IPS DF 6.9 (cell line): ENCODE measurements around the gene IQSEC3.
A peak's percentile ranks its signal among the peaks of the same experiment; 100 is the strongest.

Source experiments
- DNase-seq: peaks from one replicate; pipeline ENCODE4 v3.0.0-alpha.2; 2013; ENCODE audit warnings: low read depth, low spot score
- H3K27ac ChIP-seq: one replicate; pipeline ENCODE4 v1.5.1; 2013; ENCODE audit warnings: low read length, control low read depth
- H3K27me3 ChIP-seq: 2 replicates; pipeline ENCODE4 v1.6.1; 2013; ENCODE audit warnings: mild to moderate bottlenecking, low read length; ENCODE audit not compliant: control insufficient read depth, insufficient read depth
- H3K36me3 ChIP-seq: 2 replicates; pipeline ENCODE4 v1.6.1; 2013; ENCODE audit warnings: low read length; ENCODE audit not compliant: control insufficient read depth, insufficient read depth
- H3K4me1 ChIP-seq: 2 replicates; pipeline ENCODE4 v1.6.1; 2013; ENCODE audit warnings: low read length; ENCODE audit not compliant: control insufficient read depth, insufficient read depth
- H3K4me3 ChIP-seq: 2 replicates; pipeline ENCODE4 v1.5.1; 2013; ENCODE audit warnings: mild to moderate bottlenecking, low read length
- H3K9me3 ChIP-seq: 2 replicates; pipeline ENCODE4 v1.6.1; 2013; ENCODE audit warnings: low read length, inconsistent platforms; ENCODE audit not compliant: control insufficient read depth, insufficient read depth
- WGBS: extraction: QIAGEN DNeasy Blood & Tissue Kit; methylation state at CpG from one replicate; pipeline ENCODE4 v1.1.7; 2013; ENCODE audit warnings: mixed read lengths, missing lambda C conversion rate; ENCODE audit not compliant: insufficient read length, insufficient coverage; 5-methylcytosine and 5-hydroxymethylcytosine counted together

Gene IQSEC3

DNA sequence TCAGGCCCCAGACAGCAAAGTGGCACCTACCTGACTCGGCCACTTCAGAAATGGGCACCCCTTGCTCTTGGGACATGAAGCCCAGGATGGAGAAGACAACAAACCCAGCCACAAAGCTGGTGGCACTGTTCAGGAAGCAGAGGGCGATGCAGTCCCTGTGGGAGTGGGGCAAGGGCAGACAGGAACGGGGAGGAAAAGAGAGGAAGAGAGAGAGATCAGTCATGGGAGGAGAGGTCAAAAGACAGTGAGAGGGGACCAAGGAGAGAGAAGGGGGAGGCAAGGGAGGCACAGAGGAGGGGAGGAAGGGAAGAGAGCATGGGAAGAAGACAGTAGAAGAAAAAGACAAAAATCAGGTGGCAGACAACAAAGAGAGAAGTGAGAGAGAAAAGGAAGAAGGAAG, 130.8 kb downstream of the IQSEC3 start:
- Histone ChIP-seq H3K9me3 (no peaks in the 10 kb centered on the region), H3K27ac (no peak overlapping the region), H3K4me3 (no peak overlapping the region), H3K27me3 (peaks cover 3% of the 10 kb centered on the region; the same call in 1 of the 2 replicates), H3K4me1 (peaks cover 4% of the 10 kb centered on the region), H3K36me3 (no peaks in the 10 kb centered on the region)
- DNase-seq = no peak
- no CpG with 5 or more reads among the region's 3 CpGs for WGBS

DNA sequence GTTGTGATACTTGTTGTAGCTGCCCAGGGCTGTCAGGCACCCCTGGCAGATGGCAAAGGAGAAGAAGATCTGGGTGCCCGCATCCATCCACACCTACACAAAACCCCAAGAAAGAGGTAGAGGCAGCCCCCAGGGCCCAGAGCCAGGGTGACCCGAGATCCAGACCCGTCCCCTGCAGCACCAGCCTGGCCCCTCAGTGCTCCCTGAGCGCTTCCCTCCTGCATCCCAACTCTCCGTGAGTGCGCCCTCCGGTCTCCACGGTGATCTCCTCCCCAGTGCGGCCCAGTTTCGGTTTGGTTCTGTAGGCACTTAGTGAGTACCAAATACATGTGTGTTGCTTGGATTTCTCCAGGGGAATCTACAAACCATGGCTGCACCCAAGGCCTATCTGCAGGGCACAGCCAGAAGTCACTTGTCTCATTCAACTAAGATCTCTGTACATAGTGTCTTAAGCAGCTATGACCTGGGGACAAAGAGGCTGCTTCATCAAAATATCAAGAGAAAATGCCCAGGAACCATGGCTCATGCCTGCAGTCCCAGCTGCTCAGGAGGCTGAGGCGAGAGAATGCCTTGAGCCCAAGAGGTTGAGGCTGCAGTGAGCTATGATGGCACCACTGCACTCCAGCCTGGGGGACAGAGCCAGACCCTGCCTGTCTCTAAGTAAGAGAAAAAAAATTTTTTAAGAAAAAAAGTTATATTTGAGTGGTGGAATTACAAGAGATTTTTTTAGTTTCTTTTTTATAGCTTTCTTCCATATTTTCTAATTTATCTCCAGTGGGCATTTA, 131.5 kb downstream of the IQSEC3 start:
- Histone ChIP-seq H3K36me3 (no peaks in the 10 kb centered on the region), H3K4me3 (no peak overlapping the region), H3K4me1 (peaks cover 9% of the 10 kb centered on the region), H3K27me3 (peaks cover 9% of the 10 kb centered on the region), H3K27ac (no peak overlapping the region), H3K9me3 (no peaks in the 10 kb centered on the region)
- WGBS = no CpG with 5 or more reads among the region's 11 CpGs
- no peak for DNase-seq

DNA sequence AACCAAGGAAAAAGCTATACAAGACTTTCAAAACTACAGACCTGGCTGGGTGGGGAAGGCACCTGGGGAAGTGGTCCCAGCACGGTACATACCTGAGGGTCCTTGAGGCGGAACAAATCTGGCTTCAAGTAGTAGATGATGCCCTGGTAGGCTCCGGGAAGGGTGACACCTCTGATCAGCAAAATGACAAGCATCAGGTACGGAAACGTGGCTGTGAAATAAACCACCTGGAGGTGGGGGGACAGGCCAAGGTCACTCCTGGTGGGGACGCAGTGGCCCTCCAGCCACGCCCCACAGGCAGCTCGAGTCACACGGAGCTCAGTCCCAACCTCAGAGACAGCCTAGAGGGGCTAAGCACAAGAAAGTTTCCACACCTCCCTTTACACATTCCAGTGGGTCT, 132.1 kb downstream of the IQSEC3 start:
- H3K4me3 ChIP-seq = no peak overlapping the region
- no peaks in the 10 kb centered on the region for H3K9me3 ChIP-seq
- no peaks in the 10 kb centered on the region for H3K36me3 ChIP-seq
- H3K27me3 ChIP-seq = peaks cover 10% of the 10 kb centered on the region
- no peak for DNase-seq
- H3K4me1 ChIP-seq = peaks cover 9% of the 10 kb centered on the region
- no CpG with 5 or more reads among the region's 9 CpGs for WGBS
- no peak overlapping the region for H3K27ac ChIP-seq

DNA sequence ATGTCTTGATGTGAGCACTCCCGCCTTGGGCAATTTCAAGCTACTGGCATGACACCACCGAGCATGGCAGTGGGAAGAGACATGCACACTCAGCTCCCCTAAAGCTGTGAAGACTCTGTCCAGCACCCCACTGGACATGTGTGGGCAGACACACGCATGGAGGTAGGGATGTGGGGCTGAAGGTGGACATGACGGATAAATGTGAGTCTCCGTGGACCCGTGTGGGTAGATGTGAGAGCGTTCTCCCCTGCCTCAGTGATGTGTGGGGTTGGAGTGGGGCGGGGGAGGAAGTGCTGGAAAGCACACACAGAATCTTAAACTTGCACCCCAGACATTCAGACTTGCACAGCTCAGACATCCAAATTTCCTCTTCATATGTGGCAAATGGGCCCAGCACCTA, 134.8 kb downstream of the IQSEC3 start:
- DNase-seq = no peak
- Histone ChIP-seq H3K4me1 (peaks cover 7% of the 10 kb centered on the region), H3K4me3 (no peak overlapping the region), H3K36me3 (no peaks in the 10 kb centered on the region), H3K9me3 (no peaks in the 10 kb centered on the region), H3K27ac (no peak overlapping the region), H3K27me3 (peaks cover 14% of the 10 kb centered on the region)
- WGBS = no CpG with 5 or more reads among the region's 8 CpGs

DNA sequence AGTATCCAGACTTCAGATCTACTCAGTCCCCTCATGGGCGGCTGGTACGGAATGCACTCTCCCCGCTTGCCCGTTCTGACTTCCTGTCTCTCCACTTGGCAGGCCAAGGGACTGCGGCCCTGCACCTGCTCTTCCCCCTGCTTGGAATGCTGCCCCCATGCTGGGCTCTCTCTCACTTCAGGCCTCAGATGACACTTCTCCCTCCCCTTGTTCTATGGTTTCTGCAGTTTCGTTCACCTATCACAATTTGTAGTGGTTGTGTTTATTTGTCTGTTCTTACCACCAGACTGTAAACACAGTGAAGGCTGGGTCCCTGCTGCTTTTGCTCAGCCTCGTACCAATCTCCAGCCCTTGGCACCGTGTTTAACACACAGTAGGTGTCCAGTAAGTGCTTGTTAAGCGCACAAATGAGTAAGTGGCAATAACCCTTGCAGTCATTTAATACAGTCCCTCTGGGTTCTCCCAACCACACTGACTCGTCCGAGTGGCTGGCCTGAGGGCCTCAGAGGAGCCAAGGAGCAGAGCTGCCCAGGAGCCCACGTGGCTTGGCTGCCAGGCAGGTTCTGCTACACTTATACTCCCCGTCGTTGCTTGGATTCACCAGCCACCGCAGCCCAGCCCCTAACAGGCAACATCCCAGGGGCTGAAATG, 135.6 kb downstream of the IQSEC3 start:
- Histone ChIP-seq H3K27me3 (peaks cover 14% of the 10 kb centered on the region), H3K4me3 (no peak overlapping the region), H3K36me3 (no peaks in the 10 kb centered on the region), H3K9me3 (no peaks in the 10 kb centered on the region), H3K27ac (no peak overlapping the region), H3K4me1 (peaks cover 7% of the 10 kb centered on the region)
- no peak for DNase-seq
- no CpG with 5 or more reads among the region's 15 CpGs for WGBS

DNA sequence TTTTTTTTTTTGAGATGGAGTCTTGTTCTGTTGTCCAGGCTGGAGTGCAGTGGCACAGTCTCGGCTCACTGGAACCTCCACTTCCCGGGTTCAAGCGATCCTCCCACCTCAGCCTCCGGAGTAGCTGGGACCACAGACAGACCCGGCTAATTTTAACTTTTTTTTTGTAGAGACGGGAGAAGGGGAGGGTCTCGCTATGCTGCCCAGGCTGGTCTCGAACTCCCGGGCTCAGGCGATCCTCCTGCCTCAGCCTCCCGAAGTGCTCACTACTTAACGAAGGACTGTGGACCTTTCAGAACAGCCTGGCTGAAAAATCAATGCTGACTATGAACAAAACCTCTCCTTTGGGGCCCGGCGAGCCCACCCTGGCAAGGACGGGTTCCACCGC, 136.5 kb downstream of the IQSEC3 start:
- Histone ChIP-seq H3K36me3 (no peaks in the 10 kb centered on the region), H3K4me3 (peak overlapping the region; percentile 53; the same call in 1 of the 2 replicates), H3K27ac (no peak overlapping the region), H3K4me1 (peaks cover 7% of the 10 kb centered on the region), H3K27me3 (peaks cover 14% of the 10 kb centered on the region), H3K9me3 (no peaks in the 10 kb centered on the region)
- DNase-seq = no peak
- WGBS = no CpG with 5 or more reads among the region's 16 CpGs

DNA sequence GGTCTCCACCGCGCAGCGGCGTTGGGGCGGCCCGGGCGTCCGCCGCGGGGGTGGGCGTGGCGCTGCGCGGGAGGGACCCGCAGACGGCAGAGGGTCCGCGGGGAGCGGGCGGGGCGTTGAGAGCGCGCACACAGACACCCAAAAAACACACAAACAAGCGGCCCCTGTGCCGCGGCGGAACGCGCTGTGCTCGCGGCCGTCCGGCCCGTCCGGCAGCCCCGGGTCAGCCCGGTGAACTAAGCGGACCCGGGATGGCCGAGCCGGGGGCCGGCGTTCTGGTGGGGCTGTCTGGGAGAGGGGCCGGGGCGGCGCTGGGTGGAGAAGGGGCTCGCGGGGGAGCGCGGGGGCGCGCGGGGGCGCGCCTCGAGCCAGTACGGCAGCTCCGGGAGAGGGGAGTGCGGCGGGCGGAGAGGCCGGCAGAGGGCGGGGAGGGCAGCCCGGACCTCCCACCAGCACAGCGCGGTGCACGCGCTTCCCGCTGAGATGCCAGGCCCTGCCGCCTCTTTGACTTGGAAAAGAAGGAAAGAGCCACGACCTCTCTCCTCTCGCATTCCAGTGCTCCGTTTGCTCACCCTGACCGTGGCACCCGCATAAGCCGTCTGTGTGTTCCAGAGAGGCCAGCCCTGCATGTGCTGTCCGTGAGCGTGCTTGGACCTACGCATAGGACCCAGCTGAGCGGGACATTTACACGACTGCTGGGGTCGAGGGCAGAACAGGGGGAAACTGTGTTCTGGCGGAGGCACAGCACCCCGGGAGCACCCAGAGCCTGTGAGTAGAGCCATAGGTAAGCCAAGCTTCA, 137.1 kb downstream of the IQSEC3 start:
- Histone ChIP-seq H3K36me3 (no peaks in the 10 kb centered on the region), H3K27ac (no peak overlapping the region), H3K27me3 (peaks cover 14% of the 10 kb centered on the region), H3K4me1 (peaks cover 7% of the 10 kb centered on the region), H3K9me3 (no peaks in the 10 kb centered on the region), H3K4me3 (peak overlapping the region; percentile 53; the same call in 1 of the 2 replicates)
- no CpG with 5 or more reads among the region's 84 CpGs for WGBS
- DNase-seq = no peak

DNA sequence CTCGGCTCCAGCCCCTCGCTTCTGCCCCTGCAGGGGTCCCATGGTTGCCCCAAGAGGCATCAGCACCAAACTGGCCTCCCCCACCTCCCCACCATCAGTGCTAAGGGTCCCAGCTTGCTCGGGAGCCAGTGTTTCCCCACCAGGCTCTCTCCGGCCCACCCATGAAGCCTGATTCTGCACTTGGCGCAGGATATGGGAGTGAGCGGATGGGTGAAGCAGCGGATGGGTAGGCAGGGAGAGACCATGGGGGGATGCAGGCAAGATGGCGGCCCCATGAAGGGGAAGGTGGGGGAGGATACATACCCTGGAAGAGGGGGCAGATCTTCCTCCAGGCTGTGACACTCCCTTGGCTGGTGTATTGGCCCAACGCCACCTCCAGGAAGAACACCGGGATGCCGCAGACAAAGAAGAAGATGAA, 137.7 kb downstream of the IQSEC3 start:
- no peak for DNase-seq
- H3K27me3 ChIP-seq = peaks cover 14% of the 10 kb centered on the region
- no peak overlapping the region for H3K27ac ChIP-seq
- H3K9me3 ChIP-seq = no peaks in the 10 kb centered on the region
- H3K36me3 ChIP-seq = no peaks in the 10 kb centered on the region
- H3K4me1 ChIP-seq = peaks cover 7% of the 10 kb centered on the region
- peak overlapping the region; percentile 53; the same call in 1 of the 2 replicates for H3K4me3 ChIP-seq
- WGBS = no CpG with 5 or more reads among the region's 11 CpGs

DNA sequence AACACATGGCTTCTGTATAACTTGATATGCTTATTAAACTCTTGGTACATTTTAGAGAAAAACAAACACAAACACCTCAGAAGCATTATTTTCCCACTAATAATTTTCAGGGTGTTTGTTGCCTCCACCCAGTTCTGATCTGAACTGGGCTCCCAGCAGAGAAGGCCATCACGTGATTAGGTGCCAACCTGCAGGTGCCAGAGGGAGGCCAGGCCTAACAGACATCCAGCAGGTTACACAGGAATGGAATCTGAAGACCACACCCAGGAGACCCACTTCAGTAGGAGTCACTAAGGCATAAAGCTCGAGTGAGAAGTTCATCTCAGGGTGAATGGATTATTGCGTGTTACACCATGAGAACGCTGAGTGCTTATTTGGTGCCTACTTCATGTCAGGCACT, 138.5 kb downstream of the IQSEC3 start:
- no peak for DNase-seq
- H3K27ac ChIP-seq = no peak overlapping the region
- WGBS = no CpG with 5 or more reads among the region's 4 CpGs
- H3K4me3 ChIP-seq = no peak overlapping the region
- no peaks in the 10 kb centered on the region for H3K36me3 ChIP-seq
- H3K9me3 ChIP-seq = no peaks in the 10 kb centered on the region
- peaks cover 14% of the 10 kb centered on the region for H3K27me3 ChIP-seq
- H3K4me1 ChIP-seq = peaks cover 7% of the 10 kb centered on the region

DNA sequence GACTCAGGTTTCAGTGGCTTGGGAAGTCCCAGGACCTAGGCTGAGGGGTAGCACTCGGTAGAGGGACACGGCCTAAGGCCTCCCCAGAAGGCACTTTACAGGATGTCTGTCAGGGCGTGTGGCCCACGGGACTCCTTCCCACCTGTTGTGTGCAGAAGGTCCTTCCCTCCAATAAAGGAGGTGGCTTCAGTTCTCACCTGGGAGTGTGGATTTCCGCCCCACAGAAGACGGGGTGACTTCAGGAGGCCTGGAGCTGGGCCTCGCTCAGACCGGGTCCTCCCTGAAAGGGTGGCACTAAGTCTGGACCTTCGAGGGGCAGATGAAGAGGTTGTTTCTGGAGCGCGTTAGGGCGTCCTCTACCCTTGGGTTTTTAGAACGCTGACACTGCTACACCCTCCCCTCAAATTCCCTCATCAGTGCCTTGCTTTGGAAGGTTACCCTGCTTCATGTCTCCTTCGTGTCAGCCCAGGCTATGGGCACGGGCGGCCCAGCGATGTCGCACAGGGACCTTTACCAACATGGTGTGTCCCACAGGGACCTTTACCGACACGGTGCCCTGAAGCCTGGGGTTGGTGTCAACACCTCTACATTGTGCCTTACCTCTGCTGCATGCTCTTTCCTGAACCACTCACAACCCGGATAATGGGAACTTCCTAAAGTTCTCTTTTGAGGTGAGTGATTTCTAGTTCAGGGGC, 140.3 kb downstream of the IQSEC3 start:
- Histone ChIP-seq H3K9me3 (no peaks in the 10 kb centered on the region), H3K36me3 (no peaks in the 10 kb centered on the region), H3K4me1 (peaks cover 7% of the 10 kb centered on the region), H3K27me3 (peaks cover 14% of the 10 kb centered on the region), H3K27ac (no peak overlapping the region), H3K4me3 (no peak overlapping the region)
- no peak for DNase-seq
- WGBS = no CpG with 5 or more reads among the region's 21 CpGs
